GM12891 (cell line): ENCODE data around the gene HOXC9.

ENCODE experiments used
- POLR2A ChIP-seq: IDR thresholded peaks from 2 replicates; pipeline ENCODE4 v1.6.1; 2011; ENCODE audit warnings: low read depth, low read length, control low read depth
- POLR2AphosphoS5 ChIP-seq: IDR thresholded peaks from 2 replicates; pipeline ENCODE4 v1.6.1; 2011; ENCODE audit warnings: low read depth, low read length, control low read depth
- SPI1 ChIP-seq: IDR thresholded peaks from 2 replicates; pipeline ENCODE4 v1.6.1; 2011; ENCODE audit warnings: low read depth, low read length, control low read depth

- TF ChIP-seq POLR2A, result no peak
- no peak for TF ChIP-seq POLR2AphosphoS5
- TF ChIP-seq SPI1, result no peak
Observed at GRCh38 chr12:54045401-54045800, 45.4 kb downstream of the HOXC9 start.
